ENCODE measurements around the gene SGSM1. TPM values are rescaled to one million over a fixed set of nuclear protein-coding genes. Genes with fewer than 3 reads are reported as not detected.

Gene SGSM1
- polyA plus RNA-seq, 1 of the 3 experiments (the other 2 are of a cell fraction) = 0.15 TPM

GRCh38 chr22:24972369-24972768, 166.4 kb downstream of the SGSM1 start:
- WGBS (ENCODE audit: low lambda C conversion rate) = 92% methylated on average over 2 of the region's 2 CpGs
- ChIA-PET POLR2A (no interaction called here), CTCF (interaction anchor here (2.6 kb wide), 1 partner anchor 84 kb away, joined by 13 read pairs; no protein-coding TSS in a partner anchor)
- no peak for TF ChIP-seq FOXM1 (IDR thresholded peaks at IDR 0.05; ENCODE audit: low read depth)
- no peak for TF ChIP-seq ELF1 (IDR thresholded peaks at IDR 0.05)
- TF ChIP-seq REST (IDR thresholded peaks at IDR 0.05; ENCODE audit: low read depth, low read length) = no peak
- TF ChIP-seq USF2 (IDR thresholded peaks at IDR 0.05; ENCODE audit: borderline replicate concordance, low read depth, low read length) = no peak
- TF ChIP-seq EZH2phosphoT487 (IDR thresholded peaks at IDR 0.05; ENCODE audit: borderline replicate concordance, low read depth) = no peak
- no peak for TF ChIP-seq YY1 (IDR thresholded peaks at IDR 0.05; ENCODE audit: low read depth)
- no peak for TF ChIP-seq IRF3 (IDR thresholded peaks at IDR 0.05; ENCODE audit: low read depth, low read length)
- no peak for TF ChIP-seq FOSL2 (IDR thresholded peaks at IDR 0.05; ENCODE audit: borderline replicate concordance, low read depth)
- TF ChIP-seq GATA2 (CRISPR knock-in tag; IDR thresholded peaks at IDR 0.05) = no peak
- TF ChIP-seq MXI1 (IDR thresholded peaks at IDR 0.05; ENCODE audit: low read depth, low read length) = no peak
- TF ChIP-seq PBX3 (IDR thresholded peaks at IDR 0.05) = no peak
- TF ChIP-seq SMC3 (IDR thresholded peaks at IDR 0.05; ENCODE audit: low read depth, low read length) = no peak
- TF ChIP-seq POLR2AphosphoS5 (IDR thresholded peaks at IDR 0.05; ENCODE audit: low read depth, low read length) = no peak
- no peak for TF ChIP-seq NRF1 (IDR thresholded peaks at IDR 0.05; ENCODE audit: low read depth, low read length)
- TF ChIP-seq RXRA (IDR thresholded peaks at IDR 0.05; ENCODE audit: borderline replicate concordance, low read depth) = no peak
- TF ChIP-seq FOXJ3 (CRISPR knock-in tag; IDR thresholded peaks at IDR 0.05) = no peak
- Histone ChIP-seq H3K4me1 (ENCODE audit: control insufficient read depth in 1 of 2, insufficient read depth in 2 of 2, low read depth in 1 of 2, low read length in 1 of 2) (peaks cover 36 to 43% of the 10 kb centered on the region in 2 experiments), H3K4me2 (no peak overlapping the region), H3K27me3 (ENCODE audit: insufficient read depth) (no peaks in the 10 kb centered on the region), H3K9me2 (no peaks in the 10 kb centered on the region), H3K79me2 (ENCODE audit: insufficient read depth) (peaks cover 38% of the 10 kb centered on the region), H3K4me3 (ENCODE audit: low read depth in 2 of 2, low read length in 1 of 2) (no peak overlapping the region), H3K27ac (ENCODE audit: low read depth in 2 of 2, low read length in 1 of 2) (no peak overlapping the region), H3K9me3 (no peaks in the 10 kb centered on the region), H3K9ac (no peak overlapping the region), H3K36me3 (replicated peaks in 1 of 2; ENCODE audit: control insufficient read depth in 1 of 2, insufficient read depth in 2 of 2, low read length in 1 of 2) (no peaks in the 10 kb centered on the region), H4K20me1 (ENCODE audit: insufficient read depth) (no peaks in the 10 kb centered on the region), H2AFZ (ENCODE audit: low read depth) (no peak overlapping the region), H3F3A (replicated peaks; ENCODE audit: insufficient read depth) (peaks cover 37% of the 10 kb centered on the region)
- no peak for DNase-seq

Data from SK-N-SH (cell line).